GM12878 (cell line): ENCODE results near the gene CTSW. TPM values are rescaled to one million over a fixed set of nuclear protein-coding genes. Genes with fewer than 3 reads are reported as not detected.

Experiments used
- BHLHE40 ChIP-seq, 2 experiments: fragments of 450-650 bp in 1 of 2; IDR thresholded peaks; 2 replicates each; pipeline ENCODE4 v1.6.1; 2011 to 2017; ENCODE audit warnings: low read depth in 2 of 2, borderline replicate concordance in 1 of 2, improper control_type of control experiment in 1 of 2, low read length in 1 of 2, mild to moderate bottlenecking in 1 of 2
- BRCA1 ChIP-seq: IDR thresholded peaks from 2 replicates; pipeline ENCODE4 v1.6.1; 2011; ENCODE audit warnings: low read depth, low read length, improper control_type of control experiment
- CBFB ChIP-seq: IDR thresholded peaks from 2 replicates; pipeline ENCODE4 v1.6.1; 2016; ENCODE audit warnings: antibody characterized with exemption, low read depth
- CEBPZ ChIP-seq: fragments of 150-350 bp; IDR thresholded peaks from 2 replicates; pipeline ENCODE4 v1.6.1; 2016; ENCODE audit warnings: low read depth, low read length
- CHD4 ChIP-seq: fragments of 200-600 bp; sonication (generic); IDR thresholded peaks from 2 replicates; pipeline ENCODE4 v1.6.1; 2016; ENCODE audit warnings: mild to moderate bottlenecking
- CREM ChIP-seq: IDR thresholded peaks from 2 replicates; pipeline ENCODE4 v1.6.1; 2014; ENCODE audit warnings: antibody characterized with exemption, low read depth
- CUX1 ChIP-seq: IDR thresholded peaks from 2 replicates; pipeline ENCODE4 v1.6.1; 2012; ENCODE audit warnings: improper control_type of control experiment, low read depth, low read length; ENCODE audit not compliant: insufficient replicate concordance
- EED ChIP-seq: sonication (generic); IDR thresholded peaks from 2 replicates; pipeline ENCODE4 v1.6.1; 2016; ENCODE audit warnings: antibody characterized with exemption, low read depth
- GATAD2B ChIP-seq: fragments of 450-650 bp; conservative IDR thresholded peaks from 2 replicates; pipeline ENCODE4 v1.6.1; 2017; ENCODE audit warnings: low read depth, mild to moderate bottlenecking, moderate library complexity
- MTA3 ChIP-seq: IDR thresholded peaks from 2 replicates; pipeline ENCODE4 v1.6.1; 2012; ENCODE audit warnings: low read length, inconsistent platforms, borderline replicate concordance
- NFIC ChIP-seq: IDR thresholded peaks from 2 replicates; pipeline ENCODE4 v1.6.1; 2012; ENCODE audit warnings: low read depth, mild to moderate bottlenecking, inconsistent platforms, low read length, moderate library complexity
- POU2F2 ChIP-seq: IDR thresholded peaks from 3 replicates; pipeline ENCODE4 v1.6.1; 2011; ENCODE audit warnings: low read depth, mild to moderate bottlenecking, low read length, borderline replicate concordance
- REST ChIP-seq: IDR thresholded peaks from 2 replicates; pipeline ENCODE4 v1.6.1; 2012; ENCODE audit warnings: mild to moderate bottlenecking, low read depth, low read length
- SMAD5 ChIP-seq: IDR thresholded peaks from 2 replicates; pipeline ENCODE4 v1.6.1; 2016; ENCODE audit warnings: antibody characterized with exemption, low read depth
- SMARCA5 ChIP-seq: fragments of 450-650 bp; IDR thresholded peaks from 2 replicates; pipeline ENCODE4 v1.6.1; 2017; ENCODE audit warnings: mild to moderate bottlenecking
- STAT3 ChIP-seq: IDR thresholded peaks from 2 replicates; pipeline ENCODE4 v1.6.1; 2011; ENCODE audit warnings: low read depth, low read length, improper control_type of control experiment
- TCF3 ChIP-seq: IDR thresholded peaks from 2 replicates; pipeline ENCODE4 v1.6.1; 2012; ENCODE audit warnings: low read depth, mild to moderate bottlenecking, low read length, borderline replicate concordance; ENCODE audit not compliant: insufficient read depth
- WRNIP1 ChIP-seq: IDR thresholded peaks from 2 replicates; pipeline ENCODE4 v1.6.1; 2011; ENCODE audit warnings: low read depth, low read length, improper control_type of control experiment, borderline replicate concordance
- ZNF217 ChIP-seq: fragments of 450-650 bp; IDR thresholded peaks from 2 replicates; pipeline ENCODE4 v1.6.1; 2017; ENCODE audit warnings: antibody characterized with exemption, mild to moderate bottlenecking
- ZZZ3 ChIP-seq: IDR thresholded peaks from 2 replicates; pipeline ENCODE4 v1.6.1; 2011; ENCODE audit warnings: low read depth; ENCODE audit not compliant: control insufficient read depth, insufficient read length
- polyA plus RNA-seq, 11 experiments: library from polyadenylated mRNA; depleted of rRNA in 4 of 11; unstranded in 6 of 11; stranded (reverse) in 5 of 11; fragments of >200 nt; fragmentation: Nextera tagmentation in 4 of 11; fragmentation: Illumina TruSeq in 1 of 11; extraction: Ambion mirVana in 4 of 11; extraction: Trizol in 1 of 11; gene quantifications; 1 replicate in 1 of 11; 2 replicates in 10 of 11; pipeline versions ENCODE4 v1.2.1 to v1.2.3, GENCODE V29; 2011 to 2016; ENCODE audit warnings: inconsistent platforms in 2 of 11, missing spikeins in 2 of 11, low read depth in 1 of 11
- total RNA-seq, 4 experiments: library from RNA; depleted of rRNA in 3 of 4; stranded (reverse); fragments of >200 nt in 3 of 4; fragmentation: Illumina TruSeq in 1 of 4; extraction: Trizol in 1 of 4; gene quantifications; 2 replicates each; pipeline versions ENCODE4 v1.2.1 to v1.2.3, GENCODE V29; 2013 to 2021

Gene CTSW
- total and polyA plus RNA-seq, 10 of the 15 experiments (the other 5 are each of a cell fraction or from before 2014, with no cell fraction given) = 0.53 to 12.0 (median 1.7) TPM

GRCh38 chr11:65919141-65919572 lies 39.5 kb downstream of the CTSW start, which contains the start of gene DRAP1 (continued):
- TF ChIP-seq NFIC (no peak), SMAD5 (no peak), CEBPZ (peak; percentile 64; the same call in 1 of the 2 replicates), POU2F2 (peak; percentile 80), EED (peak; percentile 71), CUX1 (no peak), SMARCA5 (peak; percentile 81), ZNF217 (peak; percentile 25; the same call in 1 of the 2 replicates), GATAD2B (peak; percentile 88), STAT3 (no peak), CBFB (peak; percentile 76), WRNIP1 (no peak), CHD4 (no peak), REST (0 out of 2 replicates have a peak, but pooled peaks have one; percentile 36), CREM (peak; percentile 94), ZZZ3 (no peak), MTA3 (no peak), BHLHE40 (IDR thresholded peaks at IDR 0.05; ENCODE audit: borderline replicate concordance in 1 of 2, low read depth in 2 of 2, low read length in 1 of 2) (peak; percentile 74 to 87), BRCA1 (no peak), TCF3 (peak; percentile 74; the same call in 1 of the 2 replicates)
